Lower leg skin (tissue), 4 donors: ENCODE measurements around the gene HOXD10. TPM values are rescaled to one million over a fixed set of nuclear protein-coding genes. Genes with fewer than 3 reads are reported as not detected.
A peak's percentile ranks its signal among the peaks of the same experiment; 100 is the strongest.

Experiments
- DNase-seq, 2 donors: peaks; one replicate each; pipeline ENCODE4 v3.0.0-alpha.2; 2019; ENCODE audit warnings: low spot score in 2 of 2
- H3K4me3 ChIP-seq: fragments of 200-600 bp; sonication (generic); 2 replicates; pipeline ENCODE4 v1.5.1; 2017; ENCODE audit warnings: mild to moderate bottlenecking, low read depth; ENCODE audit not compliant: poor library complexity, severe bottlenecking
- POLR2A ChIP-seq, 2 donors: fragments of 450-650 bp; IDR thresholded peaks; one replicate each; pipeline ENCODE4 v1.6.1; 2016 to 2017; ENCODE audit warnings: antibody characterized with exemption in 2 of 2, mild to moderate bottlenecking in 1 of 2, moderate library complexity in 1 of 2
- WGBS, 2 donors: methylation state at CpG; one replicate each; pipeline ENCODE4 v1.1.5; 2018; 5-methylcytosine and 5-hydroxymethylcytosine counted together
- intact Hi-C: fragments of 100-400 bp; cut with DNase I; formaldehyde crosslinking; loops from one replicate; pipeline ENCODE4 v1.15.0; 2023; ENCODE audit warnings: low total_unique reads
- total RNA-seq, 4 donors: library from RNA; depleted of rRNA; stranded (reverse); fragments of >200 nt; gene quantifications; one replicate each; pipeline ENCODE4 v1.1.0, GENCODE V29; 2016
- TF ChIP-seq, protein P1 (sequence below), 3 donors: fragments of 450-650 bp; IDR thresholded peaks; one replicate each; pipeline ENCODE4 v1.5.1; 2016; ENCODE audit warnings: antibody characterized with exemption in 3 of 3, mild to moderate bottlenecking in 3 of 3, moderate library complexity in 2 of 3

Gene HOXD10
- total RNA-seq, 4 donors from 2014 or later: 0.29 to 3.1 (median 1.4) TPM; not detected in 1

DNA sequence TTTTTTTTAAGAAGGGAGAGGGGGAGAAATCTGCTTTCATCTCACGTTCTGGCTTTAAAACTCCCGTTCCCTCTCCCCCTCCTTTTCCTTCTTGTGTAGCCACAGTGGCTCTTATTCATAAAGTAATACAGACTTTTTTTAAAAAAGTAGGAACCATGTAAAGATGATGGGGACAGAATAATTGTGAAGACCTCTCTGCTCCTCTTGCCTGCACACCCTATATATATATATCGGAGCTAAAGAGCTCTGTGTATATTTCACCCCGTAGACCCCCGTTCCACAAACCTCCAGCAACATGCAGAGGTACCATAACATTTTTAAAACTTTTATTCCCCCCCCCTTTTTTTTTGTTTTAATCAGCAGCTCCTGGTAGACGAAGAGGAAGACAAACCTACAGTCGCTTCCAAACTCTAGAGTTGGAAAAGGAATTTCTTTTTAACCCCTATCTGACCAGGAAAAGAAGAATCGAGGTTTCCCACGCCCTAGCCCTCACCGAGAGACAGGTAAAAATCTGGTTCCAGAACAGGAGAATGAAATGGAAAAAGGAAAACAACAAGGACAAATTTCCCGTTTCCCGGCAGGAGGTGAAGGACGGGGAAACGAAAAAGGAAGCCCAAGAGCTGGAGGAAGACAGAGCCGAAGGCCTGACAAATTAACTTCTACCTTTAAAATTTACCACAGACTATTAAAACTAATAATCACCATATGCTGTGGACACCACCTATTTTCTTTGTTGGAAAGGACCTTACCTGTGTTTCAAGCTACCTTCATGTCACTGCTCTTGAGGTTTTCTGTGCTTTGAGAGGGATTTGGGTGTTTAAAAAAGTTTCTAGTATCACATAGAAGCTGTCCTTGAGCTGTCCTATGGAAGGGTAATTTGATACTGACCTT is 14.6 kb downstream of the HOXD10 start:
- intact Hi-C loops: no loop called here
- peak overlapping the region; percentile 35 for H3K4me3 ChIP-seq
- WGBS, 2 donors: 22% methylated on average over 15 of the region's 15 CpGs
- no peak for DNase-seq
- TF ChIP-seq POLR2A (IDR thresholded peaks at IDR 0.05): no peak
- TF ChIP-seq, protein P1, sequence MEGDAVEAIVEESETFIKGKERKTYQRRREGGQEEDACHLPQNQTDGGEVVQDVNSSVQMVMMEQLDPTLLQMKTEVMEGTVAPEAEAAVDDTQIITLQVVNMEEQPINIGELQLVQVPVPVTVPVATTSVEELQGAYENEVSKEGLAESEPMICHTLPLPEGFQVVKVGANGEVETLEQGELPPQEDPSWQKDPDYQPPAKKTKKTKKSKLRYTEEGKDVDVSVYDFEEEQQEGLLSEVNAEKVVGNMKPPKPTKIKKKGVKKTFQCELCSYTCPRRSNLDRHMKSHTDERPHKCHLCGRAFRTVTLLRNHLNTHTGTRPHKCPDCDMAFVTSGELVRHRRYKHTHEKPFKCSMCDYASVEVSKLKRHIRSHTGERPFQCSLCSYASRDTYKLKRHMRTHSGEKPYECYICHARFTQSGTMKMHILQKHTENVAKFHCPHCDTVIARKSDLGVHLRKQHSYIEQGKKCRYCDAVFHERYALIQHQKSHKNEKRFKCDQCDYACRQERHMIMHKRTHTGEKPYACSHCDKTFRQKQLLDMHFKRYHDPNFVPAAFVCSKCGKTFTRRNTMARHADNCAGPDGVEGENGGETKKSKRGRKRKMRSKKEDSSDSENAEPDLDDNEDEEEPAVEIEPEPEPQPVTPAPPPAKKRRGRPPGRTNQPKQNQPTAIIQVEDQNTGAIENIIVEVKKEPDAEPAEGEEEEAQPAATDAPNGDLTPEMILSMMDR (IDR thresholded peaks at IDR 0.05): no peak

DNA sequence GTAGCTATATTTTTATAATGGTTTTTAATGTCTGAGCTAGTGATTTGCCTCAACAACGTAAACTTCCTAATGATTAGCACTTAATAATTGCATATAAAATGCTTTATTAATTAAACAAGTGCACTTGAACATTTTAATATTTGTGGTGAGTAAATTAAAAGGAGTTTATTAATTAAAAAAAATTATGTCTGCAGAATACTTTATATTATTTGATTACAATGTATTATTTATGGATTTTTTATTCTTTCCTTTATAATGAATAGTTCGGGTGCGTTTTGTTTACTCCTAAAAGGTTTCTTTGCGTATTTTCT is 15.2 kb downstream of the HOXD10 start:
- no peak for DNase-seq
- intact Hi-C loops: no loop called here
- WGBS, 2 donors: 49 to 50% methylated on average over 4 of the region's 4 CpGs
- no peak overlapping the region for H3K4me3 ChIP-seq
- no peak for TF ChIP-seq POLR2A (IDR thresholded peaks at IDR 0.05)
- TF ChIP-seq, protein P1 (IDR thresholded peaks at IDR 0.05): no peak

DNA sequence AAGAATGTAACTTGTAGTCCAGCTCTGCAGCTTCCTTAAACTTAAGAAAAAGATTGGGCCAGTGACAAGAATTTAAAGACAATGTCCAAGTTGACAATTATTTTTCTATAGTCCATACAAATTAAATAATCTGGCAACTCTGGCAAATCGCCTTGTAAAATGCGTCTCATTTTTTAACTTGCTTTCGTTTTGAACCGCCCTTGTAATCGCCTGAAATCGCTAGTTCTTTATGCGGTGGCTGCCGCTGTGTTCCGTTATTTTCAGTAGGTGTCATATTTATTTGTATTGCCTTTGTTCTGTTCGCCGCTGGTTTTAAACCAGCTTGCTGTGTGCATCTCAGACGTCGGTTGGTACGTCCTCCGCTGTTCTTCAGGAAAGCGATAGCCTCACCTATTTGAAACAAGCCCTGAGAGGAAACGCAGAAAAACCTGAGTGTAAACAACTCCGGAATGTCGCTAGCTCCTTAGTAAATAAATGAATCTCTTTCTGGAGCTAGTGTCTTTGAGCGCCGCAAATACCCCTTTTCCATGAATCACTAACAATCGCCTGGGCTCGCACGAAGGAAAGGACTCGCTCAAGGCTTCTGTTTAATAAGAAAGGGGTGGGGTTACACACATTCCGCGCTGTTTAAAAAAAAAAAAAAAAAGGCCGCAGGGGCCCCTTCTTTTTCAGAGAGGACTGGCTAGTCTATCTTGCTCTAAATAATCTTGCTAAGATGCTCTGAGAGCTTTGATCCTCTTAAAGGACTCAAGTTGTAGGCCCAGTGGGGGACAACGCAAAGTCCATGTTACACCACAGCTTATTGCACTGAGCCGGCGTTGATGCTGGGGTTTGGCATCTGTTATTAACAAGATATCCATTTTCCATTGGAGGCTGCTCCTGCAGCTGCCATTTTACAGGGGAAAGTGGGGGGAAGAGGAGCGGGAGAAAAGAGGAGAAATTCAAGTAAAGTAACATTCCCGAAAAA is 15.9 kb downstream of the HOXD10 start:
- intact Hi-C loops: no loop called here
- 34 to 35% methylated on average over 33 of the region's 33 CpGs for WGBS, 2 donors
- no peak for TF ChIP-seq POLR2A (IDR thresholded peaks at IDR 0.05)
- TF ChIP-seq, protein P1 (IDR thresholded peaks at IDR 0.05): no peak
- H3K4me3 ChIP-seq: no peak overlapping the region
- DNase-seq: peak in 1 of 2 donors; percentile 76

DNA sequence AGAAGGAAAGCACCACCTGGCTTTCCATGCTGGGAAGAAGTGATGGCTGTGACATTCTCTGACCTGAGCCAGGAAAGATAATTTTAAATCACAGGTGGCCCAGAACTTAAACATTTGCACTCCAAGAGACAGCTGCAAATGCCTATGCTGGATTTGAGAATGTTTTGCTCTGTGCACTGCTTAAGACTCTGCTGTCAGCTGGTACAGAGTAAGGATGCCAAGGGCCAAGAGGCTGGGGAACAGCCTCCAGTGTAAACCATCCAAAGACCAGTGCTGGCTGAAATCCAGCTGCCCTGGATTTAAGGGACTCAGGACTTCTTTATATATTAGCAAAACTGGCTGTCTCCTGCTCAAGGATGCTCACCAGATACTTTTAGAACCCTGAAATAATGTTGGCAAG is 16.8 kb downstream of the HOXD10 start:
- intact Hi-C loops: no loop called here
- TF ChIP-seq, protein P1 (IDR thresholded peaks at IDR 0.05): no peak
- TF ChIP-seq POLR2A (IDR thresholded peaks at IDR 0.05): no peak
- H3K4me3 ChIP-seq: no peak overlapping the region
- DNase-seq: no peak

DNA sequence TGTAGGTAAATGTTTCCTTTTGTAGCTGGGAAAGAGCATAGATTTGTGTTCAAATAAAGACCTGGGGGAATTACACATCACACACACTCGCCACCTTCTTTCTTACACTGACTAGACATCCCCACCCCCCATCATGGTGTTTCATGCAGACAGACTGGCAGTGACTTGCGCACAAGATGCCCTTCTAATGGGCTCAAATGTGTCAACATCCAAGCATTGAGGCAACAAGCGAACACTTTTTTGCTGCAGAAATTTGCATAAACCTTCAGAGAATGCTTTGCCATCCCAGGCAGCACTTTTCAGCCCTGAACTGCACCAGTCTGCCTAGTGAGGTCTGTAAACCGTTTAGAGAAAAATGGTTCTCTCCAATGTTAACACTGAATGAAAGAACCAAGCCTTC is 17.5 kb downstream of the HOXD10 start:
- intact Hi-C loops: no loop called here
- H3K4me3 ChIP-seq: no peak overlapping the region
- no peak for DNase-seq
- 68 to 69% methylated on average over 4 of the region's 4 CpGs for WGBS, 2 donors
- TF ChIP-seq, protein P1 (IDR thresholded peaks at IDR 0.05): no peak
- TF ChIP-seq POLR2A (IDR thresholded peaks at IDR 0.05): no peak
